Aorta (tissue), 5 donors: ENCODE results near the gene RNF31. TPM values are rescaled to one million over a fixed set of nuclear protein-coding genes. Genes with fewer than 3 reads are reported as not detected.

ENCODE experiments used
- ATAC-seq: fragments of 200-7000 bp; cut with Tn5 transposase; one replicate; pipeline ENCODE4 v1.9.1; 2022; ENCODE audit warnings: moderate library complexity; ENCODE audit not compliant: low FRiP score
- DNase-seq, 2 donors: peaks; one replicate each; pipeline ENCODE4 v3.0.0-alpha.2; 2020
- H3K27ac ChIP-seq, 2 donors: one replicate each; pipeline ENCODE4 v1.5.1; 2013; ENCODE audit warnings: low read length in 2 of 2, mild to moderate bottlenecking in 2 of 2, moderate library complexity in 2 of 2, control low read depth in 1 of 2, inconsistent platforms in 1 of 2, low read depth in 1 of 2
- H3K27me3 ChIP-seq, 2 donors: one replicate each; pipeline ENCODE4 v1.6.1; 2013; ENCODE audit warnings: control low read depth in 1 of 2, low read length in 1 of 2, mild to moderate bottlenecking in 1 of 2, moderate library complexity in 1 of 2; ENCODE audit not compliant: insufficient read depth in 2 of 2, control insufficient read depth in 1 of 2
- H3K36me3 ChIP-seq, 2 donors: one replicate each; pipeline ENCODE4 v1.6.1; 2013; ENCODE audit warnings: control low read depth in 1 of 2, low read length in 1 of 2, mild to moderate bottlenecking in 1 of 2; ENCODE audit not compliant: insufficient read depth in 2 of 2, control insufficient read depth in 1 of 2
- H3K4me1 ChIP-seq, 2 donors: one replicate each; pipeline ENCODE4 v1.6.1; 2013; ENCODE audit warnings: low read length in 2 of 2, control low read depth in 1 of 2, mild to moderate bottlenecking in 1 of 2, moderate library complexity in 1 of 2; ENCODE audit not compliant: insufficient read depth in 2 of 2, control insufficient read depth in 1 of 2
- H3K4me3 ChIP-seq, 2 donors: one replicate each; pipeline ENCODE4 v1.5.1; 2013; ENCODE audit warnings: low read length in 2 of 2, control low read depth in 1 of 2, mild to moderate bottlenecking in 1 of 2
- H3K9me3 ChIP-seq: one replicate; pipeline ENCODE4 v1.6.1; 2013; ENCODE audit warnings: mild to moderate bottlenecking, low read length; ENCODE audit not compliant: control insufficient read depth
- WGBS, 2 donors: extraction: QIAGEN DNeasy Blood & Tissue Kit; methylation state at CpG; one replicate each; pipeline ENCODE4 v1.1.7; 2013; 5-methylcytosine and 5-hydroxymethylcytosine counted together
- intact Hi-C, 2 donors: fragments of 100-400 bp; cut with DNase I; formaldehyde crosslinking; loops; one replicate each; pipeline versions ENCODE4 v1.14.2 to v1.15.0; 2022
- polyA plus RNA-seq, 2 donors: library from polyadenylated mRNA; stranded (reverse); fragments of 200-250 nt; gene quantifications; one replicate each; pipeline ENCODE4 v1.2.3, GENCODE V29; 2013
- total RNA-seq, 2 donors: library from RNA; stranded (reverse); fragmentation: NEBNext Ultra II Directional; extraction: Animal tissue kit (Norgen Biotek cat#: 25700); gene quantifications; one replicate each; pipeline ENCODE4 v1.2.1, GENCODE V29; 2021
- donor health status: healthy with polysubstance abuse.
- donor health status: Bipolar disorder and iron deficiency.
- donor health status: DM: no; HTN: no; CAD: no.
- donor health status: DM: no; HTN: no; CAD: no.
- donor health status: DM: yes; HTN: yes; CAD: no.

RNF31 gene
- total and polyA plus RNA-seq, 4 donors, result 9.1 to 167 (median 56.3) TPM

- Histone ChIP-seq H3K4me1 (peaks cover 0 to 2% of the 10 kb centered on the region in 2 donors), H3K36me3 (peaks cover 0 to 2% of the 10 kb centered on the region in 2 donors), H3K27ac (no peak within 1 kb of the TSS), H3K27me3 (no peaks in the 10 kb centered on the region), H3K9me3 (no peaks in the 10 kb centered on the region), H3K4me3 (peak within 1 kb of the TSS in 1 of 2 donors; percentile 4)
- DNase-seq, result peak; percentile 87 to 89
- peak; percentile 82 for ATAC-seq
- WGBS, 2 donors, result 9% methylated on average over 63 of the region's 63 CpGs
- intact Hi-C loops, result no loop called here
Measured at GRCh38 chr14:24171422-24172260, 24.3 kb downstream of the RNF31 start, which contains the start of gene REC8. REC8 (plus strand) TSS chr14:24172080; CDS start chr14:24172553, 473 bp downstream.

- intact Hi-C loops, result no loop called here
- Histone ChIP-seq H3K27me3 (no peaks in the 10 kb centered on the region), H3K9me3 (no peaks in the 10 kb centered on the region), H3K27ac (no peak overlapping the region), H3K4me3 (no peak overlapping the region), H3K36me3 (peaks cover 0 to 2% of the 10 kb centered on the region in 2 donors), H3K4me1 (peaks cover 0 to 2% of the 10 kb centered on the region in 2 donors)
- DNase-seq (no peak), ATAC-seq (peak; percentile 6)
- WGBS, 2 donors, result 27 to 34% methylated on average over 30 of the region's 30 CpGs
Measured at GRCh38 chr14:24172261-24172860, 25.1 kb downstream of the RNF31 start.

GRCh38 chr14:24172871-24173281, 25.6 kb downstream of the RNF31 start:
- H3K4me3 ChIP-seq, result no peak overlapping the region
- peaks cover 0 to 2% of the 10 kb centered on the region in 2 donors for H3K4me1 ChIP-seq
- H3K36me3 ChIP-seq, result no peaks in the 10 kb centered on the region
- no peaks in the 10 kb centered on the region for H3K9me3 ChIP-seq
- ATAC-seq (peak; percentile 4), DNase-seq (peak in 1 of 2 donors; percentile 77)
- no peak overlapping the region for H3K27ac ChIP-seq
- intact Hi-C loops, result no loop called here
- no peaks in the 10 kb centered on the region for H3K27me3 ChIP-seq
- WGBS, 2 donors, result 76 to 85% methylated on average over 20 of the region's 20 CpGs

- ATAC-seq (no peak), DNase-seq (no peak)
- whole genome bisulfite sequencing, 2 donors, result 94 to 98% methylated on average over 5 of the region's 5 CpGs
- no peaks in the 10 kb centered on the region for H3K27me3 ChIP-seq
- intact Hi-C loops, result no loop called here
- peaks cover 0 to 2% of the 10 kb centered on the region in 2 donors for H3K4me1 ChIP-seq
- H3K27ac ChIP-seq, result no peak overlapping the region
- no peaks in the 10 kb centered on the region for H3K36me3 ChIP-seq
- H3K9me3 ChIP-seq, result no peaks in the 10 kb centered on the region
- no peak overlapping the region for H3K4me3 ChIP-seq
Measured at GRCh38 chr14:24176599-24176998, 29.3 kb downstream of the RNF31 start.

- no peak overlapping the region for H3K27ac ChIP-seq
- no peaks in the 10 kb centered on the region for H3K9me3 ChIP-seq
- WGBS, 2 donors, result 87 to 89% methylated on average over 12 of the region's 12 CpGs
- H3K36me3 ChIP-seq, result no peaks in the 10 kb centered on the region
- ATAC-seq (no peak), DNase-seq (no peak)
- no peaks in the 10 kb centered on the region for H3K4me1 ChIP-seq
- intact Hi-C loops, result no loop called here
- H3K4me3 ChIP-seq, result no peak overlapping the region
- no peaks in the 10 kb centered on the region for H3K27me3 ChIP-seq
Measured at GRCh38 chr14:24177041-24177825, 29.9 kb downstream of the RNF31 start.

DNA sequence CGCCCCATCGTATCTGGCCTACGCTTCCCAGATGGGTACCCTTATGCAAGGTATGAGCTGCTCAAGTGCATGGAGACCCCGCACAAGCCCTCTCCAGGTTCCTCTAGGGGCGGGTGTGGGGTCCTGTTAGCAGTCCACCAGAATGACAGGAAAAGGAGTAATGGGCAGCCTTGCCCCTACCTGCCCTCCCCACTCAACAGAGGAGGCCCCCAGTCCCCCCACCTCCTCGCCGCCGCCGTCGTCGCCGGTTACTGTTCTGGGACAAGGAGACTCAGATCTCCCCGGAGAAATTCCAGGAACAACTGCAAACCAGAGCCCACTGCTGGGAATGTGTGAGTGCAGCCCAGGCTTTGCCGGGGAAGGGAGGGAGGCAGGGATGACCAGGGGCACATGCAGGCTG, 30.6 kb downstream of the RNF31 start:
- intact Hi-C loops, result no loop called here
- no peak overlapping the region for H3K27ac ChIP-seq
- no peaks in the 10 kb centered on the region for H3K9me3 ChIP-seq
- no peaks in the 10 kb centered on the region for H3K27me3 ChIP-seq
- ATAC-seq (no peak), DNase-seq (peak in 1 of 2 donors; percentile 77)
- H3K4me1 ChIP-seq, result no peaks in the 10 kb centered on the region
- no peak overlapping the region for H3K4me3 ChIP-seq
- no peaks in the 10 kb centered on the region for H3K36me3 ChIP-seq
- WGBS, 2 donors, result 91% methylated on average over 14 of the region's 14 CpGs

DNA sequence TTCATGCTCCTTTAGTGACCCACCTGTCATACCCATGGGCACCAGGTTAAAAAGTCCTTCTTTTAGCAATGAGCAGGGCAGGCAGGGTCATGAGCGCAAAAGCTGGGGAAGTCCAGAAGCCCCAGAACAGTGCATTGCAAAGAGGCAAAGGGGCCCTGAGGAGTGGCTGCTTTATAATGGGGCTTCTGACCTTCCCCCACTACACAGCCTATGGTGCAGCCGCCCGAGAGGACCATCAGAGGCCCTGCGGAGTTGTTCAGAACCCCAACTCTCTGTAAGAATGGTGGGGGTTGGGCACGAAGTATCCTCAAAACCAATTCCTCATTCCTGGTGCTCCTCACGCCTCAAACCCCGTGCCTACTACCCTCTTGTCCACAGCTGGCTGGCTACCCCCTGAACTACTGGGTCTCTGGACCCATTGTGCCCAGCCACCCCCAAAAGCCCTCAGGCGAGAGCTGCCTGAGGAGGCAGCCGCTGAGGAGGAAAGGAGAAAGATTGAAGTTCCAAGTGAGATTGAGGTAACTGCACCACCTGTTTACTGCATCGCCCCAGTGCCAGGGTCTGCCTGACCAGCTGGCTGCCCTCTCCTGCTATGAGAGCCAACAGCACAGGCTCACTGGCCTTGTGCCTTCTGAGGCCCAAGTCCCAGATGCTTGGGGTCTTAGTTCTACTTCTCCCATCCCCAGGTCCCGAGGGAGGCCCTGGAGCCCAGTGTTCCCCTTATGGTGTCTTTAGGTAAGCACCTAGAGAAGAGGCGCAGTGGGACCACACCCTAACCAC, 31.3 kb downstream of the RNF31 start:
- H3K36me3 ChIP-seq, result no peaks in the 10 kb centered on the region
- H3K4me3 ChIP-seq, result no peak overlapping the region
- H3K9me3 ChIP-seq, result no peaks in the 10 kb centered on the region
- H3K27me3 ChIP-seq, result no peaks in the 10 kb centered on the region
- no peak for ATAC-seq
- DNase-seq, result peak in 1 of 2 donors; percentile 69
- H3K4me1 ChIP-seq, result no peaks in the 10 kb centered on the region
- intact Hi-C loops, result no loop called here
- H3K27ac ChIP-seq, result no peak overlapping the region
- 91 to 93% methylated on average over 12 of the region's 12 CpGs for WGBS, 2 donors
